Vagina (tissue), 2 donors: Measurements from ENCODE around the gene NUMA1.

Source experiments
- POLR2AphosphoS5 ChIP-seq, 2 donors: sonication (generic); formaldehyde crosslinking; IDR thresholded peaks; one replicate each; pipeline ENCODE4 v1.9.0; 2017; ENCODE audit warnings: antibody characterized with exemption in 2 of 2, mild to moderate bottlenecking in 2 of 2, low read depth in 1 of 2; ENCODE audit not compliant: insufficient read depth in 1 of 2
- TF ChIP-seq, protein P1 (sequence below), 3 experiments: fragments of 450-650 bp in 2 of 3; fragments of 200-600 bp in 1 of 3; sonication (generic) in 1 of 3; IDR thresholded peaks; one replicate each; pipeline ENCODE4 v1.5.1; 2017 to 2019; ENCODE audit warnings: antibody characterized with exemption in 3 of 3, mild to moderate bottlenecking in 2 of 3, moderate library complexity in 2 of 3

DNA sequence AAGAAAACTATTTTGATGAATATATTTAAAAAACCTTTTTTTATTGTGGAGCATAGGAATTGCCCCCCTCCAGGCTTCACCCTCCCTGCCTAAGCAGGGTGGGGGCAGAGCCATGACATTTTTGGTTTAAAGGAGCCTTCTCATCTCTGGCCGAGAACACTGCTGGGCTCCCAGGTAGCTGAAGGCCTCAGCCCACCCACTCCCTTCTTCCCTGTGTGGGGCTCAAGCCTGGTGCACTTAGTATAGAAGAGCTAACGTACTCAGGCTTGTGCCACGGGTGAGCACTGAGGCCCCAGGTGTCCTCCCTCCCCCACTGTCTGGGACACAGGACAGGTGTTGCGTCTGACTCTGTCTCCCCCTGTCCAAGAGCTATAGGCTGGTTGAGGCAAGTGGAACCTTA, 83.8 kb downstream of the NUMA1 start:
- TF ChIP-seq, protein P1, sequence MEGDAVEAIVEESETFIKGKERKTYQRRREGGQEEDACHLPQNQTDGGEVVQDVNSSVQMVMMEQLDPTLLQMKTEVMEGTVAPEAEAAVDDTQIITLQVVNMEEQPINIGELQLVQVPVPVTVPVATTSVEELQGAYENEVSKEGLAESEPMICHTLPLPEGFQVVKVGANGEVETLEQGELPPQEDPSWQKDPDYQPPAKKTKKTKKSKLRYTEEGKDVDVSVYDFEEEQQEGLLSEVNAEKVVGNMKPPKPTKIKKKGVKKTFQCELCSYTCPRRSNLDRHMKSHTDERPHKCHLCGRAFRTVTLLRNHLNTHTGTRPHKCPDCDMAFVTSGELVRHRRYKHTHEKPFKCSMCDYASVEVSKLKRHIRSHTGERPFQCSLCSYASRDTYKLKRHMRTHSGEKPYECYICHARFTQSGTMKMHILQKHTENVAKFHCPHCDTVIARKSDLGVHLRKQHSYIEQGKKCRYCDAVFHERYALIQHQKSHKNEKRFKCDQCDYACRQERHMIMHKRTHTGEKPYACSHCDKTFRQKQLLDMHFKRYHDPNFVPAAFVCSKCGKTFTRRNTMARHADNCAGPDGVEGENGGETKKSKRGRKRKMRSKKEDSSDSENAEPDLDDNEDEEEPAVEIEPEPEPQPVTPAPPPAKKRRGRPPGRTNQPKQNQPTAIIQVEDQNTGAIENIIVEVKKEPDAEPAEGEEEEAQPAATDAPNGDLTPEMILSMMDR (IDR thresholded peaks at IDR 0.05), result no peak
- no peak for TF ChIP-seq POLR2AphosphoS5 (IDR thresholded peaks at IDR 0.05; ENCODE audit: insufficient read depth in 1 of 2, low read depth in 1 of 2)
